Body of pancreas (tissue), 4 donors: ENCODE measurements around the gene NKX2-1. TPM values are rescaled to one million over a fixed set of nuclear protein-coding genes. Genes with fewer than 3 reads are reported as not detected.

Experiments used
- ATAC-seq: fragments of 150-250 bp; one replicate; pipeline ENCODE4 v1.9.1; 2016
- DNase-seq, 4 donors: peaks; one replicate each; pipeline ENCODE4 v3.0.0-alpha.2; 2019
- H3K27ac ChIP-seq, 4 donors: fragments of 200-600 bp; sonication (generic); 1 replicate in 3 of 4; 2 replicates in 1 of 4; pipeline versions ENCODE4 v1.5.1 to v1.6.1; 2016 to 2019; ENCODE audit warnings: mild to moderate bottlenecking in 1 of 4, mixed read lengths in 1 of 4, moderate library complexity in 1 of 4
- H3K27me3 ChIP-seq, 2 donors: fragments of 200-600 bp; sonication (generic); one replicate each; pipeline ENCODE4 v1.6.0; 2016; ENCODE audit warnings: mild to moderate bottlenecking in 1 of 2
- H3K36me3 ChIP-seq, 2 donors: fragments of 200-600 bp; sonication (generic); replicated peaks in 1 of 2; 2 replicates each; pipeline ENCODE4 v1.5.1; 2016; ENCODE audit warnings: low read depth in 2 of 2; ENCODE audit not compliant: insufficient read depth in 1 of 2
- H3K4me1 ChIP-seq: fragments of 200-600 bp; sonication (generic); one replicate; pipeline ENCODE4 v1.6.0; 2016
- H3K4me3 ChIP-seq, 2 donors: fragments of 200-600 bp; sonication (generic); 1 replicate in 1 of 2; 2 replicates in 1 of 2; pipeline ENCODE4 v1.5.1; 2016 to 2019
- H3K9me3 ChIP-seq, 3 donors: fragments of 200-600 bp; sonication (generic); 1 replicate in 2 of 3; 2 replicates in 1 of 3; pipeline ENCODE4 v1.5.1; 2016
- POLR2A ChIP-seq, 3 donors: fragments of 450-650 bp; IDR thresholded peaks; one replicate each; pipeline ENCODE4 v1.6.1; 2016; ENCODE audit warnings: antibody characterized with exemption in 3 of 3, mild to moderate bottlenecking in 2 of 3
- WGBS, 2 donors: methylation state at CpG; one replicate each; pipeline ENCODE4 v1.1.5; 2017; 5-methylcytosine and 5-hydroxymethylcytosine counted together
- intact Hi-C: fragments of 100-400 bp; cut with DNase I; formaldehyde crosslinking; loops from one replicate; pipeline ENCODE4 v1.15.1; 2023
- total RNA-seq, 2 donors: library from RNA; depleted of rRNA; stranded (reverse); fragments of >200 nt; gene quantifications; one replicate each; pipeline ENCODE4 v1.1.0, GENCODE V29; 2016
- TF ChIP-seq, protein P1 (sequence below), 7 experiments: fragments of 450-650 bp in 4 of 7; fragments of 200-600 bp in 3 of 7; sonication (generic) in 3 of 7; IDR thresholded peaks; one replicate each; pipeline ENCODE4 v1.5.1; 2016 to 2019; ENCODE audit warnings: antibody characterized with exemption in 7 of 7

The NKX2-1 gene
- total RNA-seq, 2 donors from 2014 or later = not detected

GRCh38 chr14:36513451-36514277 lies 6.4 kb downstream of the NKX2-1 start:
- peaks cover 17% of the 10 kb centered on the region for H3K4me1 ChIP-seq
- ATAC-seq (no peak), DNase-seq (no peak)
- TF ChIP-seq, protein P1, sequence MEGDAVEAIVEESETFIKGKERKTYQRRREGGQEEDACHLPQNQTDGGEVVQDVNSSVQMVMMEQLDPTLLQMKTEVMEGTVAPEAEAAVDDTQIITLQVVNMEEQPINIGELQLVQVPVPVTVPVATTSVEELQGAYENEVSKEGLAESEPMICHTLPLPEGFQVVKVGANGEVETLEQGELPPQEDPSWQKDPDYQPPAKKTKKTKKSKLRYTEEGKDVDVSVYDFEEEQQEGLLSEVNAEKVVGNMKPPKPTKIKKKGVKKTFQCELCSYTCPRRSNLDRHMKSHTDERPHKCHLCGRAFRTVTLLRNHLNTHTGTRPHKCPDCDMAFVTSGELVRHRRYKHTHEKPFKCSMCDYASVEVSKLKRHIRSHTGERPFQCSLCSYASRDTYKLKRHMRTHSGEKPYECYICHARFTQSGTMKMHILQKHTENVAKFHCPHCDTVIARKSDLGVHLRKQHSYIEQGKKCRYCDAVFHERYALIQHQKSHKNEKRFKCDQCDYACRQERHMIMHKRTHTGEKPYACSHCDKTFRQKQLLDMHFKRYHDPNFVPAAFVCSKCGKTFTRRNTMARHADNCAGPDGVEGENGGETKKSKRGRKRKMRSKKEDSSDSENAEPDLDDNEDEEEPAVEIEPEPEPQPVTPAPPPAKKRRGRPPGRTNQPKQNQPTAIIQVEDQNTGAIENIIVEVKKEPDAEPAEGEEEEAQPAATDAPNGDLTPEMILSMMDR (IDR thresholded peaks at IDR 0.05) = no peak
- no peak for TF ChIP-seq POLR2A (IDR thresholded peaks at IDR 0.05)
- no peaks in the 10 kb centered on the region for H3K9me3 ChIP-seq
- H3K27ac ChIP-seq = no peak overlapping the region
- 1 to 2% methylated on average over 27 to 38 of the region's 38 CpGs for WGBS, 2 donors
- no peak overlapping the region for H3K4me3 ChIP-seq
- H3K27me3 ChIP-seq = peaks cover 0 to 59% of the 10 kb centered on the region in 2 donors
- no peaks in the 10 kb centered on the region for H3K36me3 ChIP-seq
- intact Hi-C loops = no loop called here

GRCh38 chr14:36513012-36513420 lies 7.0 kb downstream of the NKX2-1 start:
- Histone ChIP-seq H3K27me3 (peaks cover 0 to 55% of the 10 kb centered on the region in 2 donors), H3K4me3 (no peak overlapping the region), H3K27ac (no peak overlapping the region), H3K36me3 (no peaks in the 10 kb centered on the region), H3K4me1 (peaks cover 11% of the 10 kb centered on the region), H3K9me3 (no peaks in the 10 kb centered on the region)
- 3 to 7% methylated on average over 16 to 17 of the region's 17 CpGs for WGBS, 2 donors
- no peak for ATAC-seq
- TF ChIP-seq POLR2A (IDR thresholded peaks at IDR 0.05) = no peak
- TF ChIP-seq, protein P1 (IDR thresholded peaks at IDR 0.05) = no peak
- intact Hi-C loops = no loop called here
- no peak for DNase-seq

DNA sequence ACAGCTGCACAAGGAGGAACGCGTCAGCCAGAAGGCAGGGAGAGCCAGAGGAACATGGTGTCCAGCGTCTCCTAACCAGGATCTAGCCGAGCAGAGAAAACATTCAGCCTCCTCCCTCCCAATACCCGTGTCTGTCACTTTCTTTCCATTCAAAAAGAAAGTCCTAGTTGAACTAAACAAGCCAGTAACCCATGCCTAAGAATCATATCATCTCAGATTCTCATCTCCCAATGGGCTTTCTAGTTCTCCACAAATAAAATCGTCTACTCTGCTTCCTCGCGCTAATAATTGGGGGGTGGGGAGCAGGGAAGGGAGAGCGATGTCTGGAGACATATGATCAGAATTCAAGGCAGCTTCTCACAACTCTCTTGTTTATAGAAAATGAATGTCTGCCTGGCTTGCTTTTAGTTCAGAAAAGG lies 7.4 kb downstream of the NKX2-1 start:
- ATAC-seq (no peak), DNase-seq (no peak)
- Histone ChIP-seq H3K4me3 (no peak overlapping the region), H3K9me3 (no peaks in the 10 kb centered on the region), H3K4me1 (peaks cover 6% of the 10 kb centered on the region), H3K27me3 (peaks cover 0 to 55% of the 10 kb centered on the region in 2 donors), H3K36me3 (no peaks in the 10 kb centered on the region), H3K27ac (no peak overlapping the region)
- intact Hi-C loops = no loop called here
- 0 to 2% methylated on average over 9 of the region's 9 CpGs for WGBS, 2 donors
- TF ChIP-seq POLR2A (IDR thresholded peaks at IDR 0.05) = no peak
- TF ChIP-seq, protein P1 (IDR thresholded peaks at IDR 0.05) = no peak

- Histone ChIP-seq H3K27me3 (peaks cover 0 to 56% of the 10 kb centered on the region in 2 donors), H3K36me3 (no peaks in the 10 kb centered on the region), H3K9me3 (no peaks in the 10 kb centered on the region), H3K4me1 (peaks cover 1% of the 10 kb centered on the region), H3K4me3 (no peak overlapping the region), H3K27ac (no peak overlapping the region)
- DNase-seq (no peak), ATAC-seq (no peak)
- intact Hi-C loops = no loop called here
- TF ChIP-seq, protein P1 (IDR thresholded peaks at IDR 0.05) = no peak
- TF ChIP-seq POLR2A (IDR thresholded peaks at IDR 0.05) = no peak
- WGBS, 2 donors = 4 to 13% methylated on average over 7 of the region's 7 CpGs
Observed at GRCh38 chr14:36511981-36512584, 7.9 kb downstream of the NKX2-1 start.
